Activated CD4-positive, alpha-beta T cell treated with anti-CD3 and anti-CD28 coated beads, Interleukin-2, amount 50 U/mL, for 4 hours (primary cell): ENCODE results near the gene RAD18.

ENCODE experiments used
- DNase-seq, 2 experiments: peaks; one replicate each; pipeline ENCODE4 v3.0.0-alpha.2; 2020

Gene RAD18

DNA sequence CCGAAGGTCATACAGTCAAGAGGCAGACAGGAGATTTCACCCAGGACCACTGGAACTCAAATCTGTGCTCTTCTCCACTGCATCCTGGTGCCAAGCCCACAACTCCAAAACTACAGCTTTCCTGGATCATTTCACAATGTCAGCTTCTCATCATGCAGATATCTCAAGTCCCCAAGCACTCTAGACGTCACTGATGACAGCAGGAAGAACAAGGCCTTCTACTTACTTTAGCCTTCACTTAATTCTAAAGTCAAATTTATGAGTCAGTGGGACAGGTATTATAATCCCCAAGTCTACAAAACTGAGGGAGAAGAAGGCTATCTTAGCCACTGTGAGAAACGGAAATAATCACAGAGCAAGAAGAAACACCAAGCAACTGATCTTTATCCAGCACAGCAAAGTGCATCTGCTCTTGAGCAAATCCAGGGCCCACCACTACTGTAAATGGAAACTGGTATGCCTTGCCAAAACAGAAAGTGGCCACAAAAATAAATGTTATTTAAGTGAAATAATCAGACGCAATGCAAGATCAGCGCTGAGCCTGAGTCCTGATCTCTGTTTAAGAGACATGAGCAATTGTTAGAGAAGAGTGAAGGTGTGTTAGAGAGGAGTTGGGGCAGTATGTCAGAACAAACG, 928 bp downstream of the RAD18 start:
- DNase-seq: no peak

GRCh38 chr3:8959668-8960067, 3.6 kb downstream of the RAD18 start:
- no peak for DNase-seq

DNA sequence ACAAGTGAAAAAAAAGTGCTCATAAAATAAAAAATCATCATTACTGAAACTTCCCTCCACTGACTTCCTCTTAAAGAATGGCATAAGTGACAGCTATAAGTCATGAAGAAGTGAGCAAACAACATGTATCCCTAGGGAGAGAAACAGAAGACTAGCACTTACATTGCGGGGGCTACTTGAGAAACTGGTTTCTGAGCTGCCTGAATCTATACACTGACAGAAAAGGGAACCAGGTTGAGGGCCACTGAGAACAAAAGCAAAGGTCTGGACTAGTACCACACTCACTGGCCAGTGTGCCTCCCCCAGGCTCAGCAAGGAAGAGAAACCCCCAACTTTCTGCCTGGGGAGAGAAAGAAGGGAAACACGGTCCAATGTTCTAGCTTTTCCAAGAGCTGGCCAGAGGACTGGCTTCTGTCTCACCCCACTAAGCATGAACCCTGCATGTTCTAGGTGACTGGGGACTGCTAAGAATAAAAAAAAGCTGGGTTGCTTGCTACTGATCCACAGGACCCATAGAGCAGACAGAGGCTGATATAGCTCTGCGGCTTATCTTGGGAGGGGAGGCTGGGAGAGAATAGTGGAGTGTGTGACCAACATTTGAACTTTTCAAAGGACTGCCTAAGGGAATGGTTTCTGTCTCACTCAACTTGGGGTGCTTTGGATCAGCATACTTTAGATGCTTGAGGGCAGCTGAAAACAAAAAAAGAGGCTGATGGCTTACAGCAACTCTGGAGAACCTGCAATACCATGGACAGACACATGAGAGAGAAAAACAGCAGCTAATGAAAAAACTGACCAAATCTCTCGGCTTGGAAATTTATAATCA, 8.1 kb downstream of the RAD18 start:
- DNase-seq: no peak

DNA sequence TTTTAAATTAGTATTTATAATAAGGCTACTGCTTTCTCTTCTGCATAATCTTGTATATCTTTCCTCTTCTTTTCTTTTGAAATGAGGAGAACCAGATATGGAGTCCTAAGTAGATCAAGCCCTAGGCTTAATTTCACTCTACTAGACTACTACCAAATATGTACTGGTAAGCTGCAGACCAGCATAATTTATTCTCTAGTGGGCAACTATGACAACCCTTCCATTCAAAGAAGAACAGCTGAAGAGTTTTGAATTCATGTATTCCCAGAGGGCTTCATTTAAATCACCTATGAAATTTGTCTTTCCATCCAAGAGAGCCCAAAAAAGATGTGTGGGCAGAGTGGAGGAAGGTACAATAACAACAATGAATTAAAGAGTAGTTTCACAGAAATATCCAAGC, 10.0 kb downstream of the RAD18 start:
- DNase-seq: no peak

DNA sequence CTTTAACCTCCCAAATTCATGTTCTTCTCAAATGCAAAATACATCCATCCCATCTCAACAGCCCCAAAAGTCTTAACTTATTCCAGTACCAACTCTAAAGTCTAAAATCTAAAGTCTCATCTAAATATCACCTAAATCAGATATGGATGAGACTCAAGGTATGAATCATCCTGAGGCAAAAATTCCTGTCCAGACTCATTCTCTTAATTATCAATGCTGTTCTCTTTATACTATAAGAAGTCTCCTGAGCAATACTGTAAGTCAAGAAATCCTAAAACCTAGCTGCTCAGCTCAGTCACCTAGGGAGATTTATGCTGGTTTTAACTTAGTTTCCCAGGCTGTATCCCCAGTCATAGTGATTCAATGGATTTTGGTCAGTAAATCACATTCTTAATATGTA, 11.1 kb downstream of the RAD18 start:
- DNase-seq: no peak

DNA sequence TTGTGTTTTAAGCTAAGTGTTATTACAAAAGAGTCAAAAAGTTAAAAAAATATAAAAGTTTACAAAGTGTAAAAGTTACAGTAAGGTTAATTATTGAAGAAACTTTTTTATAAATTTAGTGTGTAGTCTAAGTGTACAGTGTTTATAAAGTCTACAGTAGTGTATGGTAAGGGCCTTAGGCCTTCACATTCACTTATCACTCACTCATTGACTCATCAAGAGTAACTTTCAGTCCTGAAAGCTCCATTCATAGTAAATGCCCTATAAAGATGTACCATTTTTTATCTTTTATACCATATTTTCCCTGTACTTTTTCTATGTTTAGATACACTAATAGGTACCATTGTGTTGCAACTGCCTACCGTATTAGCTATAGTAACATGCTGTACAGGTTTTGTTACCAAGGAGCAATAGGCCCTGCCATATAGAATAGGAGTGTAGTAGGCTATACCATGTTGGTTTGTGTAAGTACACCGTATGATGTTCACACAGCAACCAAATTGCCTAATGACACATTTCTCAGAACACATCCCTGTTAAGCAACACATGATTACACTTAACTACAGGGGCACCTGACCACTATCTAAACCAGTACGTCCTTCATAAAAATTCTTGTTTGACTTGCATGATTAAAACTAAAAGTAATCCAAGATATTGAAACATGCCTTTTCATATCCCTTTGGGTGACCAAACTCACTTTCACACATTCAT, 17.2 kb downstream of the RAD18 start:
- DNase-seq: no peak

- DNase-seq: no peak
Observed at GRCh38 chr3:8942746-8943488, 20.4 kb downstream of the RAD18 start.

DNA sequence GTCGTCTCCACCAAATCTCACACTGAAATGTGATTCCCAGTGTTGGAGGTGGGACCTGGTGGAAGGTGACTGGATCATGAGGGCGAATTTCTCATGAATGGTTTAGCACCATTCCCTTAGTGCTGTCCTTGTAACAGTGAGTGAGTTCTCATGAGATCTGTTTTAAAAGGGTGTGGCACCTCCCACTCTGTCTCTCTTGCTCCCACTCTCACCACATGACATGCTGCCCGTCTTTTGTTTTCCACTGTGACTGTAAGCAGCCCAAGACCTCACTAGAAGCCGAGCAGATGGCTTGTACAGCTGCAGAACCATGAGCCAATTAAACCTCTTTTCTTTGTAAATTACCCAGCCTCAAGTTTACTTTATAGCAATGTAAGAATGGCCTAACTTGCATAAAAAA, 21.2 kb downstream of the RAD18 start:
- no peak for DNase-seq

DNA sequence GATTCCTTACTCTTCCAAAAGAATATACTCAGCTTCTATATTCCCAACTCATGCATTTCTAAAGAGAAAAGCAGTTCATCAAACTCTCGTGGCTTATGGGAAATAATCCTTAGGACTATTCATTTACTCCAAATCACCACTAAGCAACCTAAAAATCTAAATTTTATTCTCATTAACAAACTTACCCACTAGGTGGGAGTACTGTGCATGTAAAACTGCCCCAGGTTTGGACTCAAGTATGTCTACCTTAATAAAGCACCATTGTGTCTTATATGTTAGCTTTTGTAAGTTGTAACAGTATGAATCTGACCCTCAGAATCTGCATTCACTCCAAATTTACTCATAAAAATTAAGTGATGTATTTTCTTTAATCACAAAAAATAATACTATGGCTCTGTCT, 25.3 kb downstream of the RAD18 start:
- no peak for DNase-seq

- DNase-seq: no peak
Observed at GRCh38 chr3:8937064-8938020, 25.9 kb downstream of the RAD18 start.

DNA sequence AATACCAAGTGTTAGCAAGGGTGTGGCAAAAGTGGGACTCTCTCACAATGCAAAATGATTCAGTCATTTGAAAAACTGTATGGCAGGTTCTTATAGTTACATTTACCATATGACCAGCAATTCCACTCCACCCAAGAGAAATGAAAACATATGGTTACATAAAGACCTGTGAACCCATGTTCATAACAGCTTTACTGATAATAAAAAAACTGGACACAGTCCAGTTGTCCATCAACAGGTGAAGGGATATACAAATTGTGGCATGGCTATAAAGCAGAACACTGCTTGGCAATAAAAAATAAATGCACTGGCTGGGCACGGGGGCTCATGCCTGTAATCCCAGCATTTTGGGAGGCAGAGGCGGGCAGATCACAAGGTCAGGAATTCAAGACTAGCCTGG, 30.8 kb downstream of the RAD18 start:
- DNase-seq: no peak

- no peak for DNase-seq
Observed at GRCh38 chr3:8931342-8931741, 31.9 kb downstream of the RAD18 start.

DNA sequence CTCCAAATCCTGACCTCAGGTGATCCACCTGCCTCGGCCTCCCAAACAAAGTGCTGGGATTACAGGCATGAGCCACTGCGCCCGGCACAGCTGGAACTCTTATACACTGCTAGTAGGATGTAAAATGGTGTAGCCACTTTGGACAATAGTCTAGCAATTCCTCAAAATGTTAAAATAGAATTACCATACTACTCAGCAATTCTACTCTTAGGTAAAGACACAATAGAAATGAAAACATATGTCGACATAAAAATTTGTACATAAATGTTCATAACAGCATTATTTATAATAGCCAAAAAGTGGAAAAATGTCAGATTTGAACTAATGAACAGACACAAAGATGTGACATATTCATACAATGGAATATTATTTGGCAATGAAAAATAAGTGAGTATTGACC, 33.4 kb downstream of the RAD18 start:
- DNase-seq: no peak

GRCh38 chr3:8914491-8914890, 48.8 kb downstream of the RAD18 start:
- DNase-seq: no peak

- no peak for DNase-seq
Observed at GRCh38 chr3:8911781-8912180, 51.5 kb downstream of the RAD18 start.

DNA sequence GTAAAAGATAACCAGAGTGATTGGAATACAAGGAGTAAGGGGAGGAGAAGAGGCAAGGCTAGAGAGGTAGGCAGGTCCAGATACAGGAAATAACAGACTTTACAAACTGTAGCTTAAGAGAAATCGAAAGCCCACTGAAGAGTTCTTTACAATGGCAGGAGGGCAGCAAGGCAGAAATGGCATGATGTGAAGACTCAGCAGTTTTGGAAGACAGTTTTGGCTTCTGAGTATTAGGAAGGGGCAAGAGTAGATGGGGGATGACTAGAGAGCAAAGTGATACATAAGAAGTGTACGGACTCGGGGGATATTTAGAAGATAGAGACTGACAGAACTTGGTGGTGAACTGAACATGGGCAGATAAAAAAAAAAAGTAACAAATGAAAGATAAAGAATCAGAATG, 54.1 kb downstream of the RAD18 start:
- DNase-seq: no peak

DNA sequence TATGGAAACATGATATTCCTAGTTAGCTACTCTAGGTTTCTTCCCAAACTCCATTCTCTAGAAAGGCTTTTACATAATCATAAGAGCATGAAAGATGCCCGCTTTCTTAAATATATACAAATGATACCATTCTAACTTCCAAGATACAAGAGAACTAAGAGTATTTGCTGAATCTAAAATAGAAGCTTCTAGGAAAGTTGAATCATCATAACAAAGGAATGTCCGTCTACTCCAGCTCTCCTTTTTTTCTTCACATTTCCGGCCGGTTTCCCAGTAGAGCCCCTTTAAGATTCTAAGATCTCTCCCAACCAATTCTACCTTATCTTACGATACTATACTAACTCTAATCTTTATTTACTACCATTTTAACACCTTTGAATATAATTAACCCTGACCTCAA, 60.1 kb downstream of the RAD18 start:
- no peak for DNase-seq

GRCh38 chr3:8900869-8901268, 62.4 kb downstream of the RAD18 start:
- no peak for DNase-seq

DNA sequence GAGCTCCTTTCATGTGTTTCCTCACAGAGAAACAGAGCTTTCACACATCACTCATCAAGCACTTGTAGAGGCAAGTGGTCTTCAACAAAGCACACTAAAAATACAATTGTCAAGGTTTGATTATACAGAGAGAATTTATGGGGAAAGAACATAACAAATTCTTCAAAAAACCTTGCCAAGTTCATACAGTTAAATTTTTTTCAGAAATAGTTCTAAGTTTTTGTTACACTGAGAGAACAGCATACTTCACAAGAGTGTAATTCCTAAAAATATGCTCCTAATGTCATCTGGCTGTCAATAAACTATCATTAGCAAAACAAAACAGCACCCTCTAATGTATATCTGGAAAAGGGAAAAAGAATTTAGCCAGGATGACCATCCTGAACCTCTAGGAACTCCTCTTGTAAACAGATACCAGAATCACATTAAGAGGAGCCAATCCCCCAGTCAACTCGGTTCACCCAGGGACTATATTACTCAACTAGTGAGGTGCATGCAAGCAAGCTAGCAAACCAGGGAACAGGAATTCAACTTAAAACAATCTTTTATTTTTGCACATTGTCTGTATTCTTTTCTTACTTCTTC, 63.3 kb downstream of the RAD18 start:
- no peak for DNase-seq

DNA sequence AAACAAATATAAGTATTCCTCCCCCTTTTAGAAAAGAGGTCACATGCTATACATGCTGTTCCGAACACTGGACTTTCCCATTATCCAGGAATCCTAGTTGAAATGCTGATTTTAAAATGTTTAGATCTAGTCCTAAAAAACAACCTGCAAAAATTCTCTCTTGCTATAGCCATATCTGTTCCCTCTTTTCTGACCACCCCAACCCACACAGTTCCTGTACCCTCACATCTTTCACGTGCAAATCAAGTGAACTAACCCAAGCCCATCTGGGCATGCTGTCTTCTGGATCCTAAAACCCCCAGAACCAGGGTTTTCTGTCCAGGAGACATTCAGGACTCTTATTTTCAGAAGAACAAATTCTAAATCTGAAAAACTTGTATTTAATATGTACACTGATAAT, 67.4 kb downstream of the RAD18 start:
- no peak for DNase-seq

- no peak for DNase-seq
Observed at GRCh38 chr3:8893001-8893400, 70.3 kb downstream of the RAD18 start.

- DNase-seq: no peak
Observed at GRCh38 chr3:8891774-8892173, 71.5 kb downstream of the RAD18 start.
